Right atrium auricular region (tissue), 2 donors: ENCODE results near the gene MMP24OS. TPM values are rescaled to one million over a fixed set of nuclear protein-coding genes. Genes with fewer than 3 reads are reported as not detected.

Experiments
- DNase-seq: peaks from one replicate; pipeline ENCODE4 v3.0.0-alpha.2; 2019; ENCODE audit warnings: low spot score
- H3K27ac ChIP-seq, 2 donors: fragments of 200-600 bp; sonication (generic); 1 replicate in 1 of 2; 2 replicates in 1 of 2; pipeline ENCODE4 v1.5.1; 2016 to 2019
- H3K27me3 ChIP-seq, 2 donors: fragments of 200-600 bp; sonication (generic); one replicate each; pipeline versions ENCODE4 v1.5.1 to v1.6.0; 2017 to 2019
- H3K36me3 ChIP-seq: fragments of 200-600 bp; sonication (generic); one replicate; pipeline ENCODE4 v1.5.1; 2016
- H3K4me1 ChIP-seq, 2 donors: fragments of 200-600 bp; sonication (generic); one replicate each; pipeline versions ENCODE4 v1.5.1 to v1.6.0; 2017 to 2019
- H3K4me3 ChIP-seq, 2 donors: fragments of 200-600 bp; sonication (generic); 1 replicate in 1 of 2; 2 replicates in 1 of 2; pipeline ENCODE4 v1.5.1; 2017 to 2019; ENCODE audit warnings: mild to moderate bottlenecking in 1 of 2, moderate library complexity in 1 of 2
- H3K9me3 ChIP-seq, 2 donors: fragments of 200-600 bp; sonication (generic); one replicate each; pipeline ENCODE4 v1.5.1; 2019
- CTCF ChIP-seq, 2 donors: fragments of 200-600 bp; sonication (generic); IDR thresholded peaks; one replicate each; pipeline ENCODE4 v1.5.1; 2019; ENCODE audit warnings: antibody characterized with exemption in 2 of 2
- total RNA-seq, 2 donors: library from RNA; depleted of rRNA; stranded (reverse); fragments of >200 nt; gene quantifications; one replicate each; pipeline ENCODE4 v1.1.0, GENCODE V29; 2016

The MMP24OS gene
- total RNA-seq, 2 donors from 2014 or later = 11.9 to 24.2 TPM

DNA sequence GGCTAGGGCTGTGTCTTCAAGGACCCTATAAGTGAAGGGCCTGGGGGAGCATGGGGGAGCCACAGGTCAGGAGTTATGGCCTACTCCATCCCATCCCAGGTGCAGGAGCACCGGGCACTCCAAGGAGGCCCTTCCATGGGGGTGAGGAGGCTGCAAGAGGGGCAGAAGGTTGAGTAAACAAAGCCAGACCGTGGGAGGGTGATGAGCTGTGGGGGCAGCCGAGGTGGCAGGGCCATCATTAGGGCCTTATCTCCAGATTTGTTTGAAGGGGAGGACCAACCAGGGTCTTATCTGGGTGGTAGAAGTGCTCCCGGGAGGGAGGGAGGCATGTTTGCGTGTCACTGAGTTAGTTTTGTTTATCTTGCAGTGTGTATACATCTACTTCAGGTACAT lies 16.4 kb upstream of the MMP24OS start:
- Histone ChIP-seq H3K9me3 (no peaks in the 10 kb centered on the region), H3K4me1 (no peaks in the 10 kb centered on the region), H3K27ac (no peak overlapping the region), H3K27me3 (no peaks in the 10 kb centered on the region), H3K36me3 (no peaks in the 10 kb centered on the region), H3K4me3 (no peak overlapping the region)
- no peak for TF ChIP-seq CTCF (IDR thresholded peaks at IDR 0.05)
- no peak for DNase-seq

- Histone ChIP-seq H3K27me3 (no peaks in the 10 kb centered on the region), H3K4me1 (no peaks in the 10 kb centered on the region), H3K36me3 (no peaks in the 10 kb centered on the region), H3K9me3 (no peaks in the 10 kb centered on the region), H3K27ac (no peak overlapping the region), H3K4me3 (no peak overlapping the region)
- DNase-seq = no peak
- no peak for TF ChIP-seq CTCF (IDR thresholded peaks at IDR 0.05)
These were observed 15.7 kb upstream of the MMP24OS start for GRCh38 chr20:35293303-35294292.

DNA sequence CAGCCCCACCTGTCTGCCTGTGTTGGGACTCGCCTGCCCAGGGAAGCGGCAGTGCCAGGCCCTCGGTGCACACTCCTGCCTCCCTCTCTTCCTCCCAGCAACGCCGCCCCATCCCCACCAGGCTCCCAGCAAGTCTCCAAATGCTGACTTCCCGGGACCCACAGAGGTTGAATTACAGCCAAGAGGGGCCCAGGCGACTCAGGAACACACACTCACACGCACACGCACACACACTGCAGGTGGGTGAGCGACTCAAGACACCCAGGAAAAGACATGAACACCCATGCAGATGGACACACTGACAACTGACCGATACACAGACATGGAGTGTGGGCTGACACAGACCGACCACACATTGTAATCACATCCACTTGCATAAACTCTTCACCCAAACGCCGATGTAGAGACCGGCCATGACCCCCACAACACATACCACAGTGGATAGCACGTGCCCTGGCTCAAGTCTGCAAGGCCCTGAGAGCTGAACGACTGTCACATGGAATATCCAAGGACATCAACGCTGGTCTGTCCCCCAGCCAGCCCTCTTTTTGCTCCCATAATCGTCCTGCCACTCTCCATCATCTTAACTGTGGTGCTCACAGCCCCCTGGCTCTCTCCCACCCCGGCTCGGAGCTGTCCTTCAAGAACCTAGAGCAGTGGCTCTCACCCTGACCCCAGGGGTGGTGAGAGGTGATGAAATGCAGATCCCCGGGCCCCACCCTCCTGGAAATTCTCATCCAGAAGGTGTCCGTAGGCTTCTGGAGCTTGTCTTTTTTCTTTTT lies 14.8 kb upstream of the MMP24OS start:
- H3K4me1 ChIP-seq = no peaks in the 10 kb centered on the region
- H3K27ac ChIP-seq = no peak overlapping the region
- no peaks in the 10 kb centered on the region for H3K36me3 ChIP-seq
- no peak for DNase-seq
- H3K27me3 ChIP-seq = no peaks in the 10 kb centered on the region
- H3K9me3 ChIP-seq = no peaks in the 10 kb centered on the region
- H3K4me3 ChIP-seq = no peak overlapping the region
- TF ChIP-seq CTCF (IDR thresholded peaks at IDR 0.05) = no peak

DNA sequence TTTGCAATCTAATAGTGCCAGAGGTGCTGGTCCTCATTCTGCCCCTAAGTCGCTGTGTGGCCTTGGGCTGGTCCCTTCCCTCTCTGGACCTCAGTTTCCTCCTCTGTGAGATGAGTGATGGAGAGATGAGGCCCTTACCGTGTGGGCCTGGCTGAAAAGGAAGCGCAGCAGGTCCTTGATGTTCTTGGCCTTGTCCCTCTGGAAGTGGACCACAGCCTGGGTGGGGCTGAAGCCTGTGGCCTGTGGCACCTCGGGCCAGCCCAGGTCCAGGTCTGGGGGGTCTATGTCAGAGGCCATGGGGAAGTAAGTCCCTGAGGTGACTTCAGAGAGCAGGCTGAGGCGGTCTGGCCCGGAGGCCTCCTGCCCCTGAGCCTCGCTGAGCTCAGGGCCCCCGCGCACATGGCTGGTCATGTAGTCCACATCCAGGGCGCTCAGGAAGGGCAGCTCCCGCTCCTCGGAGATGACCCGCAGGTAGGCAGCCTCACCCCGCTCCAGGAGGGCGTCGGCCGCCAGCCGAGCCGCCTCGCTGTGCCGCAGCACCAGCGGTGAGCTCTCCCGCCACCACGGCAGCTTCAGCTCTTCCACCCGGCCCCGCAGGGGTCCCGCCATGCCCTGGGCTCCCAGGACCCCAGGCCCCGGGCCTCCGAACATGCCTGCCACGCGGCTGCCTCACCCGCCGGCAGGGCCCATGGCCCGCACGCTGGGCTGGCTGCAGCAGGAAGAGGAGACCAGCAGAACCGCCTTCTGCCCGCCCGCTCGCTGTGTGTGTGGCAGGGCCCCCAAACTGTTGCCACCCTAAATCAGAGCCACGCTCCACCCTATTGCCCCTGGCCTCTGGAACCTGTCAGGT lies 14.0 kb upstream of the MMP24OS start, which contains the start of gene FAM83C:
Gene FAM83C, minus strand, starts transcription at position 772 of the 850 bp plus-strand sequence. Its CDS starts 121 bp downstream, at position 651.
- TF ChIP-seq CTCF (IDR thresholded peaks at IDR 0.05) = no peak
- Histone ChIP-seq H3K9me3 (no peaks in the 10 kb centered on the region), H3K36me3 (no peaks in the 10 kb centered on the region)

DNA sequence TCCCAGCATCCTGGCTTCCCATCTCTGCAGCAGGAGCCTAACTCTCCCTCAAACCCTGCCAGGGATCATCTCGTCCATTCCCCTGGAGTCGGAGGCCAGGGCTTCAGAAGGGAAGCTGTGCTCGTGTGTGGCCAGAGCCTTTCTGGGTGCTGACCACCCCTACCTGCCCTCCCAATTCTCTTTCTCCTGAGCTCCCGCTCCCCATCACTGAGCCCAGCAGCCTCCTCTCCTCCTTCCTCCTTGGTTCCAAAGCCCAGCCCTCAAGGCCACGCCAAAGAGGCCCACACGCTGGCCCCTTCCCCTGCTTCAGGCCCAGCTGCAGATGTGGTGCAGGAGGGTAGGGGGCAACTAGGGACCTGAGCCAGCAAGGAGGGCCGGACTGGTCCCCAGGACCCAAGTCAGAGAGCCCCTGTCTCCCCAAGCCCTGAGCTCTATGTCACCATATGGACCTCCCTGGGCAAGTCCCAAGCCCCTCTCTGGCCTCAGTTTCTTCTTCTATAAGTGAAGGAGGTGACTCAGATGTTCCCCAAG lies 13.0 kb upstream of the MMP24OS start:
- no peaks in the 10 kb centered on the region for H3K9me3 ChIP-seq
- TF ChIP-seq CTCF (IDR thresholded peaks at IDR 0.05) = no peak
- no peaks in the 10 kb centered on the region for H3K36me3 ChIP-seq
- no peak overlapping the region for H3K27ac ChIP-seq
- no peak overlapping the region for H3K4me3 ChIP-seq
- DNase-seq = no peak
- H3K4me1 ChIP-seq = no peaks in the 10 kb centered on the region
- no peaks in the 10 kb centered on the region for H3K27me3 ChIP-seq

More for the DNA sequence above, 14.0 kb upstream of the MMP24OS start, which contains the start of gene FAM83C:
- no peak within 1 kb of the TSS for H3K27ac ChIP-seq
- H3K27me3 ChIP-seq = no peaks in the 10 kb centered on the region
- DNase-seq = no peak
- no peak within 1 kb of the TSS for H3K4me3 ChIP-seq
- H3K4me1 ChIP-seq = no peaks in the 10 kb centered on the region
